ENCODE results near the gene FBXL19. TPM values are rescaled to one million over a fixed set of nuclear protein-coding genes. Genes with fewer than 3 reads are reported as not detected.

FBXL19 gene
- total and polyA plus RNA-seq, 9 of the 15 experiments (the other 6 are each of a cell fraction or from before 2014, with no cell fraction given) = 0.13 to 48.0 (median 13.5) TPM; not detected in 1

DNA sequence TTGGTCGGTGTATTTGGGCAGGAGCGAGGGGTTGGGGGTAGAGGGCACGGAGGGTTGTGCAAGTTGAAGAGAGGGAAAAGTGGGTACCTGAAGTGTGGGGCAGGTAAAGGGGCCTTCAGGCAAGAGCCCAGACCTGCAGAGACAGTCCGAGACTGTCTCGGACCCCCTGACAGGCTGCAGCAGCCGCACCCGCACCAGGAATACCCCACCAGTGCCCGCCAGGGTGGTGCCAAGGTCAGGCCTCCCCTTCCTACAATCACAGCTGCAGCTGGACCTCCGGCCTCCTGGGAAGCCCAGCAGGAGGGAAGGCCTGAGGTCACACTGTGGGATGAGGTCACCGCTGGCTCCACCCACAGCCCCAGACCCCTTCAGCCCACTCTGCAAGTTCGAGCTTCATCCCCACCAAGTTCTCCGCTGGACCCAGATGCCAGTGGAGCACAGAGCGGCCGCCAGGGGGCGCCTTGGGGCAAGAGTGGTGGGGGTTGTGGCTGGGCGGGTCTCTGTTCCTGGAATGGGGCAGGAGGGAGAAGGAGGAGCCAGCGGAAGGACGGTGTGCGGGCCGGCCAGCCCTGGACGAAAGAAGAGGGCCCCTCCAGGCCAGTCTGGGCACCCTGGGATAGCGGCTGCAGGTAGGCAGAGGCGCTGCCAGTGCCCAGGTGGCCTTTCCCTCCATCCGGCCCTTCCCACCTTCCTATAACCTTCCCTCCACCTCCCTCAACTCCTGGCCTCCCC lies 61.5 kb downstream of the FBXL19 start, which contains the start of gene HSD3B7 (continued):
- TF ChIP-seq ZBTB40 (IDR thresholded peaks at IDR 0.05) (no peak), ZBTB40 (CRISPR knock-in tag; IDR thresholded peaks at IDR 0.05) (0 out of 2 replicates have a peak, but pooled peaks have one; percentile 14), MYNN (IDR thresholded peaks at IDR 0.05) (peak; percentile 80; the same call in 1 of the 2 replicates), MYNN (CRISPR knock-in tag; IDR thresholded peaks at IDR 0.05) (no peak), ZNF583 (CRISPR knock-in tag; IDR thresholded peaks at IDR 0.05) (no peak), STAT5B (CRISPR knock-in tag; IDR thresholded peaks at IDR 0.05) (no peak), MBD2 (IDR thresholded peaks at IDR 0.05; ENCODE audit: borderline replicate concordance, low read depth) (no peak; the same call in 1 of the 2 replicates), POLR2G (IDR thresholded peaks at IDR 0.05; ENCODE audit: low read depth, low read length) (peak; percentile 75), CEBPB (tag; IDR thresholded peaks at IDR 0.05) (no peak), E2F6 (IDR thresholded peaks at IDR 0.05; ENCODE audit: borderline replicate concordance in 1 of 2, extremely low read depth in 1 of 2, insufficient read depth in 1 of 2, insufficient read length in 1 of 2, low read depth in 1 of 2, low read length in 1 of 2, poor library complexity in 1 of 2, severe bottlenecking in 1 of 2) (peak in 1 of 2 experiments; percentile 38), CBX2 (IDR thresholded peaks at IDR 0.05; ENCODE audit: insufficient read depth, low read length, poor library complexity, severe bottlenecking) (no peak)
- TF ChIP-seq, protein P1, sequence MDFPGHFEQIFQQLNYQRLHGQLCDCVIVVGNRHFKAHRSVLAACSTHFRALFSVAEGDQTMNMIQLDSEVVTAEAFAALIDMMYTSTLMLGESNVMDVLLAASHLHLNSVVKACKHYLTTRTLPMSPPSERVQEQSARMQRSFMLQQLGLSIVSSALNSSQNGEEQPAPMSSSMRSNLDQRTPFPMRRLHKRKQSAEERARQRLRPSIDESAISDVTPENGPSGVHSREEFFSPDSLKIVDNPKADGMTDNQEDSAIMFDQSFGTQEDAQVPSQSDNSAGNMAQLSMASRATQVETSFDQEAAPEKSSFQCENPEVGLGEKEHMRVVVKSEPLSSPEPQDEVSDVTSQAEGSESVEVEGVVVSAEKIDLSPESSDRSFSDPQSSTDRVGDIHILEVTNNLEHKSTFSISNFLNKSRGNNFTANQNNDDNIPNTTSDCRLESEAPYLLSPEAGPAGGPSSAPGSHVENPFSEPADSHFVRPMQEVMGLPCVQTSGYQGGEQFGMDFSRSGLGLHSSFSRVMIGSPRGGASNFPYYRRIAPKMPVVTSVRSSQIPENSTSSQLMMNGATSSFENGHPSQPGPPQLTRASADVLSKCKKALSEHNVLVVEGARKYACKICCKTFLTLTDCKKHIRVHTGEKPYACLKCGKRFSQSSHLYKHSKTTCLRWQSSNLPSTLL (IDR thresholded peaks at IDR 0.05) = no peak
- TF ChIP-seq, protein P2, sequence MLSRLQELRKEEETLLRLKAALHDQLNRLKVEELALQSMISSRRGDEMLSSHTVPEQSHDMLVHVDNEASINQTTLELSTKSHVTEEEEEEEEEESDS (CRISPR knock-in tag; IDR thresholded peaks at IDR 0.05) = no peak

Data from K562 (cell line).